ENCODE results near the gene PON2. TPM values are rescaled to one million over a fixed set of nuclear protein-coding genes. Genes with fewer than 3 reads are reported as not detected.

Gene PON2
- total and polyA plus RNA-seq, 2 of the 8 experiments (the other 6 are each of a cell fraction or from before 2014, with no cell fraction given): 20.6 to 31.0 TPM

DNA sequence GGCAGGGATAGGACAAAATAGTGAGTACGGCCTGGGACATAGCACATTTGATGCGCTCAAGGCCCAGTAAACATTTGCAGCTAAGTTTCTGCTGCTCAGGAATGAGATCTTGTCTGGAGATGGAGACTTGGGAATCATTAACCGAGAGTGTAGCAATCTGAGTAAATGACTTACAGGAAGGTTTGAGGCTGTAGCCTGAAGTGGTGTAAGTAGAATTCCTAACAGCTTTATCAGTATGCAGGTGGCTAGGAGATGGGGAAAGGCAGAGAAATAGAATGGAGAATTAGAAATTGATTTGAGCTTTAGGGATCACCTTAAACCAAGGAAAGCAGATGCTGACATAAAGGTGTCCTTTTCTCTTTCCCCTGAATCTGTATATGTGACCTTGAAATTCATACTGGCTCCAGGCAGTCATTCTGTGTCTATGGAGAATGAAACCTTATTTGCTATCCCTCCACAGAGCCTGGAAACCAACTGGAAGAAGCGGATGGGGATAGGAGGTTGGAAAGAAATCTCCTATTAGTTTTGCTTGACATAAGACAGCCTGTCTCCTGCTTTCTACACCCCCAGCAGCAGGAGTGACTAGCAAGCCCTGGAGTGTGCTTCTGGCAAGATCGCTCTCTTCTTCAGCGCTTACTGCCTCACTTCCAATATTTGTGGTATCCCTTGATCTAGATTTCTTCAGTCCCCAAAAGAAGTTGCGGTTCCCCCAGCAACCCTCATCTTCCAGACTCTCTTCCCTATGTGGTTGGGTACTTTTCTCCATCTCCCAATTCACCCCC lies 6.4 kb upstream of the PON2 start:
- Histone ChIP-seq H3K23ac (ENCODE audit: insufficient read length) (no peak overlapping the region), H2BK120ac (replicated peaks; ENCODE audit: low read depth, low read length) (no peak overlapping the region), H3K18ac (ENCODE audit: extremely low read depth, low read length) (no peak overlapping the region), H2BK12ac (ENCODE audit: low read depth, low read length) (no peak overlapping the region), H3K14ac (ENCODE audit: insufficient read length) (no peak overlapping the region), H3K56ac (replicated peaks; ENCODE audit: insufficient read length, low read depth, low read length) (no peak overlapping the region), H3K23me2 (ENCODE audit: low read depth, low read length) (no peaks in the 10 kb centered on the region; the same call in 1 of the 2 replicates), H3K79me1 (ENCODE audit: low read depth, low read length) (no peaks in the 10 kb centered on the region), H3K27ac (ENCODE audit: low read depth, low read length) (no peak overlapping the region), H3K4me2 (ENCODE audit: insufficient read depth in 1 of 2, low read depth in 2 of 2, low read length in 2 of 2) (no peak overlapping the region), H3K4me3 (ENCODE audit: extremely low read depth in 1 of 4, insufficient read depth in 2 of 4, low read depth in 3 of 4, low read length in 4 of 4) (no peak overlapping the region), H3K9ac (replicated peaks in 1 of 4; ENCODE audit: extremely low read depth in 1 of 4, low read depth in 3 of 4, low read length in 3 of 4) (no peak overlapping the region), H3K36me3 (ENCODE audit: control insufficient read depth in 2 of 4, insufficient read depth in 4 of 4, low read length in 3 of 4) (no peaks in the 10 kb centered on the region), H2BK15ac (ENCODE audit: low read length) (no peak overlapping the region), H4K20me1 (replicated peaks in 1 of 2; ENCODE audit: control insufficient read depth in 1 of 2, insufficient read depth in 2 of 2, low read length in 2 of 2) (no peaks in the 10 kb centered on the region), H4K5ac (ENCODE audit: insufficient read length, low read depth, low read length) (no peak overlapping the region), H3K4me1 (replicated peaks in 1 of 4; ENCODE audit: control insufficient read depth in 3 of 4, insufficient read depth in 4 of 4, low read length in 3 of 4) (no peaks in the 10 kb centered on the region), H2AK5ac (ENCODE audit: low read depth, low read length) (no peak overlapping the region), H2BK20ac (ENCODE audit: low read length) (no peak overlapping the region), H2BK5ac (ENCODE audit: low read depth, low read length) (no peak overlapping the region), H3K4ac (replicated peaks; ENCODE audit: insufficient read length, low read depth, low read length) (no peak overlapping the region), H4K91ac (replicated peaks; ENCODE audit: insufficient read length, low read length) (no peak overlapping the region), H3K79me2 (ENCODE audit: control insufficient read depth in 1 of 2, insufficient read depth in 2 of 2, low read length in 2 of 2) (no peaks in the 10 kb centered on the region), H2AFZ (ENCODE audit: low read length) (no peak overlapping the region), H3K27me3 (replicated peaks in 1 of 4; ENCODE audit: control insufficient read depth in 3 of 4, extremely low read depth in 1 of 4, insufficient read depth in 3 of 4, low read length in 3 of 4) (no peaks in the 10 kb centered on the region), H4K8ac (ENCODE audit: extremely low read depth, insufficient read depth, low read length) (no peak overlapping the region; the same call in 1 of the 2 replicates), H3K9me3 (ENCODE audit: insufficient read depth in 2 of 2, low read depth in 1 of 2, low read length in 1 of 2) (no peaks in the 10 kb centered on the region)
- ChIA-PET POLR2A (ENCODE audit: partially characterized antibody) (no interaction called here), CTCF (ENCODE audit: partially characterized antibody) (interaction anchor here (1.4 kb wide), 1 partner anchor 35 kb away, joined by 3 read pairs; no protein-coding TSS in a partner anchor)
- DNase-seq (ENCODE audit: low read depth in 1 of 2, low spot score in 2 of 2) (no peak), FAIRE-seq (no peak)
- WGBS, 2 experiments (ENCODE audit: extremely low coverage in 1 of 2, insufficient coverage in 1 of 2, insufficient read length in 1 of 2, insufficient replicate concordance in 2 of 2, low coverage in 1 of 2, low lambda C conversion rate in 2 of 2, missing lambda C conversion rate in 1 of 2): 88% methylated on average over 7 of the region's 7 CpGs; no CpG with 5 or more reads in 1 of the 2 experiments
- TF ChIP-seq SIRT6 (IDR thresholded peaks at IDR 0.05; ENCODE audit: low read length) (no peak), NRF1 (IDR thresholded peaks at IDR 0.05; ENCODE audit: low read depth, low read length) (no peak), EP300 (IDR thresholded peaks at IDR 0.05; ENCODE audit: borderline replicate concordance in 1 of 2, low read depth in 2 of 2, low read length in 2 of 2) (no peak), KDM4A (IDR thresholded peaks at IDR 0.05; ENCODE audit: low read depth, low read length, severe bottlenecking) (no peak), NANOG (IDR thresholded peaks at IDR 0.05; ENCODE audit: insufficient read depth, low read depth, low read length, poor library complexity, severe bottlenecking) (no peak), EGR1 (IDR thresholded peaks at IDR 0.05; ENCODE audit: borderline replicate concordance, low read depth, low read length) (no peak), SRF (IDR thresholded peaks at IDR 0.05; ENCODE audit: low read depth, low read length) (no peak)
- TF ChIP-seq, protein P1, sequence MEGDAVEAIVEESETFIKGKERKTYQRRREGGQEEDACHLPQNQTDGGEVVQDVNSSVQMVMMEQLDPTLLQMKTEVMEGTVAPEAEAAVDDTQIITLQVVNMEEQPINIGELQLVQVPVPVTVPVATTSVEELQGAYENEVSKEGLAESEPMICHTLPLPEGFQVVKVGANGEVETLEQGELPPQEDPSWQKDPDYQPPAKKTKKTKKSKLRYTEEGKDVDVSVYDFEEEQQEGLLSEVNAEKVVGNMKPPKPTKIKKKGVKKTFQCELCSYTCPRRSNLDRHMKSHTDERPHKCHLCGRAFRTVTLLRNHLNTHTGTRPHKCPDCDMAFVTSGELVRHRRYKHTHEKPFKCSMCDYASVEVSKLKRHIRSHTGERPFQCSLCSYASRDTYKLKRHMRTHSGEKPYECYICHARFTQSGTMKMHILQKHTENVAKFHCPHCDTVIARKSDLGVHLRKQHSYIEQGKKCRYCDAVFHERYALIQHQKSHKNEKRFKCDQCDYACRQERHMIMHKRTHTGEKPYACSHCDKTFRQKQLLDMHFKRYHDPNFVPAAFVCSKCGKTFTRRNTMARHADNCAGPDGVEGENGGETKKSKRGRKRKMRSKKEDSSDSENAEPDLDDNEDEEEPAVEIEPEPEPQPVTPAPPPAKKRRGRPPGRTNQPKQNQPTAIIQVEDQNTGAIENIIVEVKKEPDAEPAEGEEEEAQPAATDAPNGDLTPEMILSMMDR (IDR thresholded peaks at IDR 0.05; ENCODE audit: control extremely low read depth in 1 of 3, insufficient read depth in 1 of 3, low read depth in 1 of 3, low read length in 3 of 3): no peak
